GM12878 (cell line): ENCODE results near the gene EFCAB8. TPM values are rescaled to one million over a fixed set of nuclear protein-coding genes. Genes with fewer than 3 reads are reported as not detected.

Source experiments
- ATAC-seq: fragments of 200-7000 bp; cut with Tn5 transposase; 3 replicates; pipeline ENCODE4 v1.9.1; 2020; ENCODE audit warnings: mild to moderate bottlenecking, moderate library complexity
- BruUV-seq: library from RNA; stranded (reverse); fragments of 400-500 nt; replicated peaks from 2 replicates; lab custom pipeline; 2021; lab: Mats Ljungman, UMichigan
- CTCF ChIA-PET: fragments of 300-600 bp; sonication (Branson Sonifier 250); formaldehyde crosslinking; extraction: SDS; loops from one replicate; lab custom pipeline; 2021; ENCODE audit warnings: inconsistent platforms; lab: Yijun Ruan, JAX
- POLR2A ChIA-PET: fragments of 350-600 bp; formaldehyde crosslinking; extraction: SDS; loops from one replicate; lab custom pipeline; 2021; ENCODE audit warnings: inconsistent platforms; lab: Charles Lee
- RAD21 ChIA-PET: fragments of 300-600 bp; sonication (Branson Sonifier 250); formaldehyde crosslinking; loops from one replicate; lab custom pipeline; 2023; ENCODE audit warnings: antibody characterized with exemption; ENCODE audit not compliant: unreplicated experiment; lab: Charles Lee
- SMC1A ChIA-PET: fragments of 300-600 bp; sonication (Branson Sonifier 250); formaldehyde crosslinking; loops from one replicate; lab custom pipeline; 2023; ENCODE audit not compliant: unreplicated experiment, uncharacterized antibody; lab: Charles Lee
- DNase-seq: peaks from one replicate; pipeline ENCODE4 v3.0.0-alpha.2; 2011; ENCODE audit warnings: low read depth, low spot score
- FAIRE-seq: peaks from 3 replicates; lab custom pipeline; 2011; peaks lifted over from hg19 to GRCh38; lab: Jason Lieb, UNC
- H2AFZ ChIP-seq: 2 replicates; pipeline ENCODE4 v1.6.0; 2011; ENCODE audit warnings: low read depth, low read length, control low read depth; ENCODE audit not compliant: control insufficient read depth
- H3K27ac ChIP-seq: 2 replicates; pipeline ENCODE4 v1.5.1; 2011; ENCODE audit warnings: control low read depth; ENCODE audit not compliant: control insufficient read depth, insufficient read depth
- H3K27me3 ChIP-seq, 2 experiments: replicated peaks in 1 of 2; 2 replicates each; pipeline versions ENCODE4 v1.6.0 to v1.6.1; 2011; ENCODE audit warnings: low read length in 1 of 2; ENCODE audit not compliant: control insufficient read depth in 2 of 2, insufficient read depth in 2 of 2
- H3K36me3 ChIP-seq, 2 experiments: 2 replicates each; pipeline ENCODE4 v1.5.1; 2011; ENCODE audit warnings: low read length in 1 of 2; ENCODE audit not compliant: control insufficient read depth in 2 of 2, insufficient read depth in 2 of 2
- H3K4me1 ChIP-seq: 2 replicates; pipeline ENCODE4 v1.6.1; 2011; ENCODE audit warnings: mild to moderate bottlenecking, low read length, moderate library complexity, mixed read lengths; ENCODE audit not compliant: control insufficient read depth, insufficient read depth
- H3K4me2 ChIP-seq: 2 replicates; pipeline ENCODE4 v1.6.0; 2011; ENCODE audit warnings: control low read depth; ENCODE audit not compliant: control insufficient read depth, insufficient read depth
- H3K4me3 ChIP-seq: fragments of 200-600 bp; sonication (generic); 2 replicates; pipeline ENCODE4 v1.5.1; 2016
- H3K79me2 ChIP-seq: 2 replicates; pipeline ENCODE4 v1.6.0; 2011; ENCODE audit warnings: low read length; ENCODE audit not compliant: control insufficient read depth, insufficient read depth
- H3K9ac ChIP-seq: 2 replicates; pipeline ENCODE4 v1.8.0; 2011; ENCODE audit warnings: low read length, control low read depth, mixed read lengths; ENCODE audit not compliant: control insufficient read depth, insufficient read depth
- H3K9me3 ChIP-seq: replicated peaks from 3 replicates; pipeline ENCODE4 v1.5.1; 2011; ENCODE audit warnings: mild to moderate bottlenecking, low read length; ENCODE audit not compliant: control insufficient read depth, insufficient read depth
- H4K20me1 ChIP-seq: 2 replicates; pipeline ENCODE4 v1.6.0; 2011; ENCODE audit not compliant: control insufficient read depth, insufficient read depth
- BMI1 ChIP-seq: fragments of 450-650 bp; IDR thresholded peaks from 2 replicates; pipeline ENCODE4 v1.6.1; 2016; ENCODE audit warnings: mild to moderate bottlenecking, moderate library complexity, borderline replicate concordance
- HDGF ChIP-seq: fragments of 450-650 bp; IDR thresholded peaks from 2 replicates; pipeline ENCODE4 v1.6.1; 2016; ENCODE audit warnings: antibody characterized with exemption
- MYC ChIP-seq: IDR thresholded peaks from 2 replicates; pipeline ENCODE4 v1.6.1; 2011; ENCODE audit warnings: mild to moderate bottlenecking, low read length, moderate library complexity, inconsistent platforms; ENCODE audit not compliant: insufficient read depth, insufficient replicate concordance, insufficient read length, severe bottlenecking
- PAX5 ChIP-seq: IDR thresholded peaks from 2 replicates; pipeline ENCODE4 v1.6.1; 2011; ENCODE audit warnings: low read depth, low read length, borderline replicate concordance
- RFX5 ChIP-seq: IDR thresholded peaks from 2 replicates; pipeline ENCODE4 v1.6.1; 2011; ENCODE audit warnings: low read depth, low read length, improper control_type of control experiment
- SMC3 ChIP-seq: IDR thresholded peaks from 2 replicates; pipeline ENCODE4 v1.6.1; 2011; ENCODE audit warnings: low read length, improper control_type of control experiment, borderline replicate concordance
- YY1 ChIP-seq: IDR thresholded peaks from 2 replicates; pipeline ENCODE4 v1.6.1; 2011; ENCODE audit warnings: low read depth, mild to moderate bottlenecking, low read length
- ZZZ3 ChIP-seq: IDR thresholded peaks from 2 replicates; pipeline ENCODE4 v1.6.1; 2011; ENCODE audit warnings: low read depth; ENCODE audit not compliant: control insufficient read depth, insufficient read length
- WGBS: methylation state at CpG from one replicate; pipeline ENCODE4 v1.1.6; 2016; ENCODE audit warnings: low lambda C conversion rate; ENCODE audit not compliant: insufficient replicate concordance, insufficient coverage; ENCODE audit errors: missing lambda C conversion rate; 5-methylcytosine and 5-hydroxymethylcytosine counted together
- in situ Hi-C: fragments of 300-500 bp; cut with MboI; formaldehyde crosslinking; loops from 9 replicates; pipeline ENCODE4 v1.14.3; 2018; ENCODE audit warnings: mixed read lengths
- intact Hi-C: fragments of 100-400 bp; cut with micrococcal nuclease; formaldehyde crosslinking; loops from one replicate; pipeline ENCODE4 v1.14.2; 2022; ENCODE audit not compliant: unreplicated experiment
- polyA plus RNA-seq, 11 experiments: library from polyadenylated mRNA; depleted of rRNA in 4 of 11; unstranded in 6 of 11; stranded (reverse) in 5 of 11; fragments of >200 nt; fragmentation: Nextera tagmentation in 4 of 11; fragmentation: Illumina TruSeq in 1 of 11; extraction: Ambion mirVana in 4 of 11; extraction: Trizol in 1 of 11; gene quantifications; 1 replicate in 1 of 11; 2 replicates in 10 of 11; pipeline versions ENCODE4 v1.2.1 to v1.2.3, GENCODE V29; 2011 to 2016; ENCODE audit warnings: inconsistent platforms in 2 of 11, missing spikeins in 2 of 11, low read depth in 1 of 11
- total RNA-seq, 4 experiments: library from RNA; depleted of rRNA in 3 of 4; stranded (reverse); fragments of >200 nt in 3 of 4; fragmentation: Illumina TruSeq in 1 of 4; extraction: Trizol in 1 of 4; gene quantifications; 2 replicates each; pipeline versions ENCODE4 v1.2.1 to v1.2.3, GENCODE V29; 2013 to 2021
- TF ChIP-seq, protein P1 (sequence below), 3 experiments: IDR thresholded peaks in 2 of 3; conservative IDR thresholded peaks in 1 of 3; 2 replicates each; pipeline ENCODE4 v1.5.1; 2011; ENCODE audit warnings: low read depth in 3 of 3, low read length in 3 of 3, mild to moderate bottlenecking in 3 of 3, control low read depth in 2 of 3, moderate library complexity in 2 of 3, inconsistent platforms in 1 of 3, mixed read lengths in 1 of 3; ENCODE audit not compliant: control insufficient read depth in 2 of 3, insufficient read depth in 1 of 3; ENCODE audit errors: extremely low read depth in 1 of 3
- TF ChIP-seq, protein P2 (sequence below): IDR thresholded peaks from 2 replicates; pipeline ENCODE4 v1.6.1; 2011; ENCODE audit warnings: mild to moderate bottlenecking, low read depth, low read length, moderate library complexity; ENCODE audit not compliant: insufficient replicate concordance

EFCAB8 gene
- total and polyA plus RNA-seq, 10 of the 15 experiments (the other 5 are each of a cell fraction or from before 2014, with no cell fraction given), result 0.04 to 0.18 (median 0.06) TPM; not detected in 4

DNA sequence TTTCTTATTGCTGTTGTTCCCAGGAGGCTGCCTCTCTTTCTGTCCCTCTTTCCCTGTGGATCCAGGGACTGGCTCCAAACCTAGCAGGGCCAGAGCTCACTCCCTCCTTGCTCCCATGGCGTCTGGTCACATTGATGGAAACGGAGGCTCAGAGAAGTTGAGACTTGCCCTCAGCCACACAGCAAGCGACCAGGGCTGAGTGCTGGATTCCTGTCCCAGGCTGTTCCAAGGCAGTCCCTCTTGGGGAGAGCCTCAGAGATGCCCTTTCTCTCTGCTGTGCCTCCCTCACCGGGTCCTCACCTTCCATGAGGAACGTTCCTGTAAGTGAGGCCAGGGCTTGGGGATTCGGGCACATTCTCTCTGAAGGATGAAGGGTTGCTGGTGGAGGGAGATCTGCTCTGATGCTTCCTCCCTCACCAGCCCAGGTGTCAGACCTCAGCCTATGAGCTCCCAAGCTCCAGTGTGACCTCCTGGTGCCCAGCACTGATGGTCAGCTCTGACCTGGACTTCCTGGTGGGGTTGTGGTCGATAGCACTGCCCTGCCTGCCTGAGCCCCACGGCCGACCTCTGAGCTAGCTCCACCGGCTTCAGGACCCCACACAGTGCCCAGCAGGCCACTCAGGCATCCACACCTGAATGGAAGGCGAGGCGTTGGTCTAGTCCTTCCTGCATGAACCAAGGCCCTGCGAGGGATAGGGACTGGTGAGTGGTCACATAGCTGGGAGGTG is 118.7 kb downstream of the EFCAB8 start (continued):
- TF ChIP-seq RFX5 (no peak), BMI1 (no peak), HDGF (no peak), PAX5 (no peak), SMC3 (no peak)

DNA sequence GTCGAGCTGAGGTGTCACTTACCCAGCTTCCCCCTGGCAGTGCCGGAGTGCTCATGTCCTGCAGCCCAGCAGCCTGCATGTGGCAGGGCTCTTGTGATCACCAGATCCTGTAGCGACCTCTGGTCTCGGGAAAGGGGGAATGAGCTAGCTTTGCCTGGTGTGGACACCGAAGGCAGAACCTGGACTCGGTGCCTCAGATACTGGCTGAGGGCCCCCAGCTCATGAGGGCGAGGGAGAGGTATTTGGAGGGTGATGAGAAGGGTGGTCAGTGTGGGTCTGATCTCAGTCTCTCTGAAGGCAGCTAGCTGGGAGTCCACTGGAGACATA is 119.2 kb downstream of the EFCAB8 start:
- intact Hi-C loops (no loop called here), in situ Hi-C loops (no loop called here)
- Histone ChIP-seq H3K9ac (no peak overlapping the region), H4K20me1 (no peaks in the 10 kb centered on the region), H3K4me2 (no peak overlapping the region), H3K4me1 (peaks cover under 1% of the 10 kb centered on the region), H3K9me3 (peaks cover 4% of the 10 kb centered on the region; the same call in 2 of the 3 replicates), H3K36me3 (no peaks in the 10 kb centered on the region), H3K27ac (no peak overlapping the region), H3K27me3 (no peaks in the 10 kb centered on the region; a peak in 1 of 4 replicates), H2AFZ (no peak overlapping the region), H3K4me3 (no peak overlapping the region), H3K79me2 (no peaks in the 10 kb centered on the region)
- ATAC-seq (no peak), FAIRE-seq (no peak), DNase-seq (no peak)
- CTCF ChIA-PET, result no interaction called here
- POLR2A ChIA-PET, result interaction anchor here (0.6 kb wide), 1 partner anchor 265 kb away, joined by 3 read pairs; no protein-coding TSS in a partner anchor
- 48% methylated on average over 7 of the region's 7 CpGs for WGBS
- SMC1A ChIA-PET, result interaction anchor here (0.5 kb wide), 1 partner anchor 188 kb away, joined by 4 read pairs; no protein-coding TSS in a partner anchor
- BruUV-seq, result no TSS peak
- RAD21 ChIA-PET, result no interaction called here
- TF ChIP-seq PAX5 (no peak), MYC (no peak), YY1 (no peak), ZZZ3 (no peak)
- TF ChIP-seq, protein P1, sequence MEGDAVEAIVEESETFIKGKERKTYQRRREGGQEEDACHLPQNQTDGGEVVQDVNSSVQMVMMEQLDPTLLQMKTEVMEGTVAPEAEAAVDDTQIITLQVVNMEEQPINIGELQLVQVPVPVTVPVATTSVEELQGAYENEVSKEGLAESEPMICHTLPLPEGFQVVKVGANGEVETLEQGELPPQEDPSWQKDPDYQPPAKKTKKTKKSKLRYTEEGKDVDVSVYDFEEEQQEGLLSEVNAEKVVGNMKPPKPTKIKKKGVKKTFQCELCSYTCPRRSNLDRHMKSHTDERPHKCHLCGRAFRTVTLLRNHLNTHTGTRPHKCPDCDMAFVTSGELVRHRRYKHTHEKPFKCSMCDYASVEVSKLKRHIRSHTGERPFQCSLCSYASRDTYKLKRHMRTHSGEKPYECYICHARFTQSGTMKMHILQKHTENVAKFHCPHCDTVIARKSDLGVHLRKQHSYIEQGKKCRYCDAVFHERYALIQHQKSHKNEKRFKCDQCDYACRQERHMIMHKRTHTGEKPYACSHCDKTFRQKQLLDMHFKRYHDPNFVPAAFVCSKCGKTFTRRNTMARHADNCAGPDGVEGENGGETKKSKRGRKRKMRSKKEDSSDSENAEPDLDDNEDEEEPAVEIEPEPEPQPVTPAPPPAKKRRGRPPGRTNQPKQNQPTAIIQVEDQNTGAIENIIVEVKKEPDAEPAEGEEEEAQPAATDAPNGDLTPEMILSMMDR (IDR thresholded peaks at IDR 0.05 in 2 of 3, conservative IDR thresholded peaks at IDR 0.05 in 1 of 3; ENCODE audit: control insufficient read depth in 2 of 3, extremely low read depth in 1 of 3, insufficient read depth in 1 of 3, low read depth in 3 of 3, low read length in 3 of 3), result no peak
- TF ChIP-seq, protein P2, sequence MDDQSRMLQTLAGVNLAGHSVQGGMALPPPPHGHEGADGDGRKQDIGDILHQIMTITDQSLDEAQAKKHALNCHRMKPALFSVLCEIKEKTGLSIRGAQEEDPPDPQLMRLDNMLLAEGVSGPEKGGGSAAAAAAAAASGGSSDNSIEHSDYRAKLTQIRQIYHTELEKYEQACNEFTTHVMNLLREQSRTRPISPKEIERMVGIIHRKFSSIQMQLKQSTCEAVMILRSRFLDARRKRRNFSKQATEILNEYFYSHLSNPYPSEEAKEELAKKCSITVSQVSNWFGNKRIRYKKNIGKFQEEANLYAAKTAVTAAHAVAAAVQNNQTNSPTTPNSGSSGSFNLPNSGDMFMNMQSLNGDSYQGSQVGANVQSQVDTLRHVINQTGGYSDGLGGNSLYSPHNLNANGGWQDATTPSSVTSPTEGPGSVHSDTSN, result no peak
